ENCODE measurements around the gene CLDN4.

- TF ChIP-seq REST (IDR thresholded peaks at IDR 0.05; ENCODE audit: unreplicated experiment) (no peak), EZH2 (IDR thresholded peaks at IDR 0.05; ENCODE audit: low read depth, unreplicated experiment) (no peak), CTCF (conservative IDR thresholded peaks at IDR 0.05; ENCODE audit: low read depth in 2 of 2) (no peak), JUNB (IDR thresholded peaks at IDR 0.05; ENCODE audit: unreplicated experiment) (no peak)
Observed at GRCh38 chr7:73851410-73852338, 20.9 kb downstream of the CLDN4 start.
